Suprapubic skin (tissue), 4 donors: ENCODE results near the gene FOXN1. TPM values are rescaled to one million over a fixed set of nuclear protein-coding genes. Genes with fewer than 3 reads are reported as not detected.

Source experiments
- DNase-seq, 2 donors: peaks; one replicate each; pipeline ENCODE4 v3.0.0-alpha.2; 2019; ENCODE audit warnings: low spot score in 2 of 2
- H3K27ac ChIP-seq: fragments of 200-600 bp; sonication (generic); one replicate; pipeline ENCODE4 v1.5.1; 2019
- H3K27me3 ChIP-seq: fragments of 200-600 bp; sonication (generic); one replicate; pipeline ENCODE4 v1.5.1; 2019
- H3K36me3 ChIP-seq: fragments of 200-600 bp; sonication (generic); one replicate; pipeline ENCODE4 v1.5.1; 2019
- H3K4me1 ChIP-seq: fragments of 200-600 bp; sonication (generic); one replicate; pipeline ENCODE4 v1.5.1; 2019
- H3K4me3 ChIP-seq: fragments of 200-600 bp; sonication (generic); one replicate; pipeline ENCODE4 v1.5.1; 2019; ENCODE audit warnings: mild to moderate bottlenecking
- H3K9me3 ChIP-seq: fragments of 200-600 bp; sonication (generic); one replicate; pipeline ENCODE4 v1.5.1; 2019
- EP300 ChIP-seq: sonication (generic); formaldehyde crosslinking; IDR thresholded peaks from one replicate; pipeline ENCODE4 v1.6.1; 2017; ENCODE audit warnings: antibody characterized with exemption
- POLR2A ChIP-seq, 2 donors: fragments of 450-650 bp; IDR thresholded peaks; one replicate each; pipeline ENCODE4 v1.6.1; 2017; ENCODE audit warnings: antibody characterized with exemption in 2 of 2, mild to moderate bottlenecking in 2 of 2, moderate library complexity in 2 of 2
- POLR2AphosphoS5 ChIP-seq, 3 donors: sonication (generic); formaldehyde crosslinking; IDR thresholded peaks; one replicate each; pipeline ENCODE4 v1.6.1; 2017; ENCODE audit warnings: antibody characterized with exemption in 3 of 3
- WGBS: methylation state at CpG from one replicate; pipeline ENCODE4 v1.1.5; 2018; 5-methylcytosine and 5-hydroxymethylcytosine counted together
- total RNA-seq, 4 donors: library from RNA; depleted of rRNA; stranded (reverse); fragments of >200 nt; gene quantifications; one replicate each; pipeline ENCODE4 v1.1.0, GENCODE V29; 2016
- TF ChIP-seq, protein P1 (sequence below), 2 donors: fragments of 200-600 bp in 1 of 2; fragments of 450-650 bp in 1 of 2; sonication (generic) in 1 of 2; IDR thresholded peaks; one replicate each; pipeline ENCODE4 v1.5.1; 2016 to 2019; ENCODE audit warnings: antibody characterized with exemption in 2 of 2, mild to moderate bottlenecking in 1 of 2, moderate library complexity in 1 of 2

The FOXN1 gene
- total RNA-seq, 4 donors from 2014 or later = 37.4 to 48.3 (median 38.3) TPM

DNA sequence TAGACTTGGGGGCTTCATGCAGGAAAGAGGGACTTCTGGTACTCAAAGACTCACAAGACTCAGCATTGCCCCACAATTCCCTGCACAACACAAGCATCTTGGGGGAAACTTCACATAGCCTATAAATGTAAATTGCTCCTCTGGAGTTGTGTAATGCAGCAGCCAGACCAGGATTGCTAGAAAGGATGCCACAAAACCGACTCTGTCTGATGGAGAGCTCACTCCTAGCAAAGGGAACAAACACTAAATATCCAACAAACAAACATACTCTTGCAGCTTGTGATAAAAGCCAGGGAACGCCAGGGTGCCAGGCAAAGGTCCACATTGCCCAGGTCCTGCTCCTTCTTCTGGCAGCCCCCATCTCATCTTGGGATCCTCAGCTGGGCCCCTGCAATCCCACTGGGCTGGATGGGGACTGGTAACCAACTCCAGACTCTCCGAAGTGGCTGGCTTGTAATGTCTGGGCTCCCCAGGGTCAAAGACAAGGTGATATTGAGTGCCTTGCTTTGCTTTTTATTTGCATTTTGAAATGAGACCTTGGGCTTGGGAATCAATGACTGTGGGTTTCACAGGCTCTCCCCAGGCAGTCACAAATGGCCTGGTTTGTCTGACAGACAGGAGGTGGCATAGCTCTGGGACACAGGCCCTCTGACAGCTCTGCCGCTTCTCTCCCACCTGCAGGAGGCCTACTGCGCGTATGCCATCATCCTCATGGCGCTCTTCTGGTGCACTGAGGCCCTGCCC, 17.4 kb upstream of the FOXN1 start:
- Histone ChIP-seq H3K9me3 (no peaks in the 10 kb centered on the region), H3K27ac (no peak overlapping the region), H3K4me1 (peaks cover 9% of the 10 kb centered on the region), H3K27me3 (peaks cover 10% of the 10 kb centered on the region), H3K4me3 (no peak overlapping the region), H3K36me3 (no peaks in the 10 kb centered on the region)
- DNase-seq = no peak
- TF ChIP-seq POLR2A (IDR thresholded peaks at IDR 0.05) = no peak
- TF ChIP-seq EP300 = no peak
- TF ChIP-seq, protein P1, sequence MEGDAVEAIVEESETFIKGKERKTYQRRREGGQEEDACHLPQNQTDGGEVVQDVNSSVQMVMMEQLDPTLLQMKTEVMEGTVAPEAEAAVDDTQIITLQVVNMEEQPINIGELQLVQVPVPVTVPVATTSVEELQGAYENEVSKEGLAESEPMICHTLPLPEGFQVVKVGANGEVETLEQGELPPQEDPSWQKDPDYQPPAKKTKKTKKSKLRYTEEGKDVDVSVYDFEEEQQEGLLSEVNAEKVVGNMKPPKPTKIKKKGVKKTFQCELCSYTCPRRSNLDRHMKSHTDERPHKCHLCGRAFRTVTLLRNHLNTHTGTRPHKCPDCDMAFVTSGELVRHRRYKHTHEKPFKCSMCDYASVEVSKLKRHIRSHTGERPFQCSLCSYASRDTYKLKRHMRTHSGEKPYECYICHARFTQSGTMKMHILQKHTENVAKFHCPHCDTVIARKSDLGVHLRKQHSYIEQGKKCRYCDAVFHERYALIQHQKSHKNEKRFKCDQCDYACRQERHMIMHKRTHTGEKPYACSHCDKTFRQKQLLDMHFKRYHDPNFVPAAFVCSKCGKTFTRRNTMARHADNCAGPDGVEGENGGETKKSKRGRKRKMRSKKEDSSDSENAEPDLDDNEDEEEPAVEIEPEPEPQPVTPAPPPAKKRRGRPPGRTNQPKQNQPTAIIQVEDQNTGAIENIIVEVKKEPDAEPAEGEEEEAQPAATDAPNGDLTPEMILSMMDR (IDR thresholded peaks at IDR 0.05) = no peak
- TF ChIP-seq POLR2AphosphoS5 (IDR thresholded peaks at IDR 0.05) = no peak
- WGBS = 89% methylated on average over 7 of the region's 7 CpGs

DNA sequence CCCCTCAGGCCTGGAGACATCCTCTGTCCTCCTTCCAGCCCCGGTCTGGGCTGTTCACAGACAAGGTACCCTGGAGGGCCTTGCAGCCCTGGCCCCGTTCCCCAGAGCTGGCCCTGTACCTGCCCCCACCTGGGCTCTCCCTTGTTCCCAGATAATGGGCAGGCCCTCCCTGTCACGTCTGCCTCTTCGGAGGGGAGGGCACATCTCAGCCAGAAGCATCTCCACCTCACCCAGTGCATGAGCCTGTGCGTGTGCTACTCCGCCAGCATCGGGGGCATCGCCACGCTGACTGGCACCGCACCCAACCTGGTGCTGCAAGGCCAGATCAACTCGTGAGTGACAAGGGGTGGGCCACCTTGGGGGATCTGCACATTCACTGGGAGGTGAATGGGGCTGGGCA, 14.9 kb upstream of the FOXN1 start:
- Histone ChIP-seq H3K27ac (no peak overlapping the region), H3K36me3 (no peaks in the 10 kb centered on the region), H3K27me3 (peaks cover 18% of the 10 kb centered on the region), H3K4me3 (no peak overlapping the region), H3K9me3 (no peaks in the 10 kb centered on the region), H3K4me1 (peaks cover 12% of the 10 kb centered on the region)
- TF ChIP-seq POLR2A (IDR thresholded peaks at IDR 0.05) (no peak), EP300 (no peak), POLR2AphosphoS5 (IDR thresholded peaks at IDR 0.05) (no peak)
- TF ChIP-seq, protein P1 (IDR thresholded peaks at IDR 0.05) = no peak
- DNase-seq = no peak
- 66% methylated on average over 6 of the region's 11 CpGs for WGBS

DNA sequence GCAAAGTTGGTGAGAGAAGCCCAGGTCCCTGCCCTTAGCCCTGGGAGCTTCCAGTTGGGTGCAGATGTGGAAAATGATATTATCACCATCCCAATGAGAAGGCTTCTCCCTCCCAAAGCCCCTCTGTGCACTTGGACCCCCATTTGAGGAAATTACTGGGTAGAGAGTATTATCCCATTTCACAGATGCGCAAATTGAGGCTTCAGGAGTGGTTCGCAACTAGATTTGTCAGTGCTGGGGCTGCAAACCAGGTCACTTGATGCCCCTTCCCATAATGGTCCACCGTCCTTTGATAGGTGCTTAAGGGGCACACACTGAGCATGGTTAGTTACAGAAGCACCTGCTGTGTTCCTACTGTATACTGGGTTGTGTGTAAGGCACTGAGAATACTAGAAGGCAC, 14.3 kb upstream of the FOXN1 start:
- Histone ChIP-seq H3K4me1 (peaks cover 18% of the 10 kb centered on the region), H3K27me3 (peaks cover 18% of the 10 kb centered on the region), H3K27ac (peak overlapping the region; percentile 14), H3K9me3 (no peaks in the 10 kb centered on the region), H3K4me3 (no peak overlapping the region), H3K36me3 (no peaks in the 10 kb centered on the region)
- 94% methylated on average over 3 of the region's 3 CpGs for WGBS
- no peak for TF ChIP-seq EP300
- TF ChIP-seq, protein P1 (IDR thresholded peaks at IDR 0.05) = no peak
- no peak for TF ChIP-seq POLR2A (IDR thresholded peaks at IDR 0.05)
- TF ChIP-seq POLR2AphosphoS5 (IDR thresholded peaks at IDR 0.05) = no peak
- no peak for DNase-seq

DNA sequence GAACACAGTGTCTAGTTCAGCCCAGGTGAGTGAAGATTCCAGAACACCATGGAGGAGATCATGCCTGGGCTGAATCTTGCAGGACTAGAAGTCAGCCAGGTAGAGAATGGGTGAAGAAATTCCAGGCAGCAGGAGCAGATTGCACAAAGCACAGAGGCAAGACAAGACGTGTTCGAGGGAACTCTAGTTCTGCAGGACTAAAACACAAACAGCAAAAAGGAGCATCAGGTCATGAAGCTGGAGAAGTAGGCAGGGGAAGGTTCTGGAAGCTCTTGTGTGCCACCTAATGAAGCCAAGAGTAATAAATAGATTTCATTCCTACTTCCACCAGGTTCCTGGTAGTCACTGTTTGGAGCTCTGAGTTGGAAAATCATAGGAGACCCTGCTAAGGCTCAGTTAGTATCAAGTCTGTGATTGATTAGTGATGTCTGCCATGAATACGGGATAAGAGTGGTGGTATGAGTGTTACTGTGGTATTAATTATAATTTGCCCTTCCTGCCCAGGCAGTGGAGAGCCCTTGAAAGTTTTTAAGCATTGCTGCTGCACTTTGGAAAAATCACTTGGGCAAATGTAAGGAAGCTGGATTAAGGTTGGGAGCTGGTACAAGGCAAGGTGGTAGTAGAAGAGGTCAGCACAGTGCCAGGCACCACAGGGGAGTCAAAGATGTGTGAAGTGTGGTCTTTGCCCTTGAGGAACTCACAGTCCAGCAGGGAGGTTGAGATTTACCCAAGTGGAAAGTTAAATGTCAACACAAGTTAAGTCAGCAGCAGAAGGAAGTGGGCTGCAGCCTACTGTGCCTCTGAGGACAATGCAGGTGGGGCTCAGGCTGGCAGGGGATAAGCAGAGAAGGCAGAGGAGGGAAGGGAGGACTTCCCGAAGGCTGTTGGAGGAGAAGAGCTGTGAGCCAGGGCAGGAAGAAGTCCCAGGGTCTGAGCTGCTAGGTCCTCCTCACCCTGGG, 13.5 kb upstream of the FOXN1 start:
- Histone ChIP-seq H3K36me3 (no peaks in the 10 kb centered on the region), H3K27me3 (peaks cover 18% of the 10 kb centered on the region), H3K27ac (no peak overlapping the region), H3K4me1 (peaks cover 25% of the 10 kb centered on the region), H3K9me3 (no peaks in the 10 kb centered on the region), H3K4me3 (no peak overlapping the region)
- WGBS = 39% methylated on average over 4 of the region's 4 CpGs
- TF ChIP-seq POLR2A (IDR thresholded peaks at IDR 0.05) (no peak), POLR2AphosphoS5 (IDR thresholded peaks at IDR 0.05) (no peak), EP300 (no peak)
- TF ChIP-seq, protein P1 (IDR thresholded peaks at IDR 0.05) = no peak
- DNase-seq = no peak

GRCh38 chr17:28493460-28493859, 12.7 kb upstream of the FOXN1 start:
- Histone ChIP-seq H3K27me3 (peaks cover 12% of the 10 kb centered on the region), H3K9me3 (no peaks in the 10 kb centered on the region), H3K4me3 (no peak overlapping the region), H3K27ac (no peak overlapping the region), H3K4me1 (peaks cover 34% of the 10 kb centered on the region), H3K36me3 (no peaks in the 10 kb centered on the region)
- 56% methylated on average over 6 of the region's 9 CpGs for WGBS
- no peak for DNase-seq
- TF ChIP-seq POLR2A (IDR thresholded peaks at IDR 0.05) (no peak), EP300 (no peak), POLR2AphosphoS5 (IDR thresholded peaks at IDR 0.05) (no peak)
- TF ChIP-seq, protein P1 (IDR thresholded peaks at IDR 0.05) = no peak
